Pancreas (tissue), 10 donors: ENCODE measurements around the gene CTU2. TPM values are rescaled to one million over a fixed set of nuclear protein-coding genes. Genes with fewer than 3 reads are reported as not detected.
A peak's percentile ranks its signal among the peaks of the same experiment; 100 is the strongest.

Experiments
- ATAC-seq, 4 donors: fragments of 200-7000 bp; cut with Tn5 transposase; one replicate each; pipeline versions ENCODE4 v1.8.0 to v1.9.1; 2020; ENCODE audit warnings: mild to moderate bottlenecking in 4 of 4, moderate library complexity in 4 of 4
- DNase-seq, 6 donors: peaks; one replicate each; pipeline ENCODE4 v3.0.0-alpha.2; 2020
- FAIRE-seq: peaks from 2 replicates; lab custom pipeline; 2012; peaks lifted over from hg19 to GRCh38; lab: Jason Lieb, UNC
- H3K27ac ChIP-seq, 4 donors: fragments of 200-600 bp; sonication (generic); 1 replicate in 3 of 4; 2 replicates in 1 of 4; pipeline versions ENCODE4 v1.5.0 to v1.8.0; 2020
- H3K27me3 ChIP-seq, 4 donors: fragments of 200-600 bp; one replicate each; pipeline ENCODE4 v1.8.0; 2021
- H3K36me3 ChIP-seq, 3 donors: fragments of 200-600 bp; sonication (generic) in 1 of 3; one replicate each; pipeline versions ENCODE4 v1.5.0 to v1.8.0; 2020 to 2021
- H3K4me1 ChIP-seq, 3 donors: fragments of 200-600 bp; one replicate each; pipeline ENCODE4 v1.8.0; 2021
- H3K4me3 ChIP-seq, 4 donors: fragments of 200-600 bp; sonication (generic) in 2 of 4; one replicate each; pipeline versions ENCODE4 v1.5.0 to v1.8.0; 2020 to 2021
- H3K9me3 ChIP-seq, 4 donors: fragments of 200-600 bp; one replicate each; pipeline ENCODE4 v1.8.0; 2021
- CTCF ChIP-seq, 4 donors: fragments of 200-600 bp; sonication (generic) in 3 of 4; IDR thresholded peaks; one replicate each; pipeline versions ENCODE4 v1.5.0 to v1.8.0; 2021; ENCODE audit warnings: antibody characterized with exemption in 4 of 4
- WGBS, 2 donors: extraction: QIAGEN DNeasy Blood & Tissue Kit; methylation state at CpG; one replicate each; pipeline ENCODE4 v1.1.7; 2013; 5-methylcytosine and 5-hydroxymethylcytosine counted together
- intact Hi-C, 3 donors: fragments of 100-400 bp; cut with DNase I; formaldehyde crosslinking; loops; one replicate each; pipeline versions ENCODE4 v1.11.1 to v1.14.2; 2022
- polyA plus RNA-seq, 2 donors: library from polyadenylated mRNA; stranded (reverse); fragments of 200-250 nt; gene quantifications; one replicate each; pipeline ENCODE4 v1.2.3, GENCODE V29; 2013
- total RNA-seq, 6 donors: library from RNA; stranded (reverse); fragmentation: NEBNext Ultra II Directional in 4 of 6; extraction: Animal tissue kit (Norgen Biotek cat#: 25700) in 4 of 6; gene quantifications; one replicate each; pipeline versions ENCODE4 v1.2.1 to v1.2.4, GENCODE V29; 2021 to 2023
- donor health status: healthy with polysubstance abuse.
- donor health status: DM: no; HTN: no; CAD: no; lungs with moderate emphysema.
- donor health status: DM: no; HTN: no; CAD: no.
- donor health status: control.
- donor health status: control.
- donor health status: Bipolar disorder and iron deficiency.
- donor health status: DM: yes; HTN: yes; CAD: no.
- donor health status: DM: no; HTN: no; CAD: no.
- donor health status: DM: no; HTN: no; CAD: no.
- donor health status: DM: yes; HTN: yes; CAD: no.

Gene CTU2
- total and polyA plus RNA-seq, 8 donors = 8.1 to 21.9 (median 10.6) TPM

GRCh38 chr16:88753602-88754001, 47.3 kb downstream of the CTU2 start:
- no peak for ATAC-seq
- WGBS, 2 donors = 71 to 87% methylated on average over 11 of the region's 11 CpGs

GRCh38 chr16:88754109-88754911, 48.0 kb downstream of the CTU2 start:
- Histone ChIP-seq H3K4me1 (no peaks in the 10 kb centered on the region), H3K9me3 (no peaks in the 10 kb centered on the region), H3K36me3 (no peaks in the 10 kb centered on the region), H3K27me3 (no peaks in the 10 kb centered on the region), H3K4me3 (no peak overlapping the region), H3K27ac (no peak overlapping the region)
- WGBS, 2 donors = 85 to 92% methylated on average over 28 of the region's 28 CpGs
- FAIRE-seq (no peak), DNase-seq (no peak), ATAC-seq (no peak)
- no peak for TF ChIP-seq CTCF (IDR thresholded peaks at IDR 0.05)
- intact Hi-C loops = no loop called here

More at GRCh38 chr16:88753602-88754001, 47.3 kb downstream of the CTU2 start:
- DNase-seq (no peak), FAIRE-seq (no peak)
- TF ChIP-seq CTCF (IDR thresholded peaks at IDR 0.05) = no peak
- Histone ChIP-seq H3K4me1 (no peaks in the 10 kb centered on the region), H3K27ac (no peak overlapping the region), H3K4me3 (no peak overlapping the region), H3K9me3 (no peaks in the 10 kb centered on the region), H3K36me3 (no peaks in the 10 kb centered on the region), H3K27me3 (no peaks in the 10 kb centered on the region)
- intact Hi-C loops = no loop called here

- no peaks in the 10 kb centered on the region for H3K4me1 ChIP-seq
- no peaks in the 10 kb centered on the region for H3K36me3 ChIP-seq
- whole genome bisulfite sequencing, 2 donors = 58 to 73% methylated on average over 42 of the region's 42 CpGs
- peak in 3 of 4 donors; percentile 29 to 63 (median 52) for ATAC-seq
- no peak overlapping the region for H3K27ac ChIP-seq
- intact Hi-C loops = no loop called here
- no peak for DNase-seq
- no peak for TF ChIP-seq CTCF (IDR thresholded peaks at IDR 0.05)
- H3K4me3 ChIP-seq = no peak overlapping the region
- H3K27me3 ChIP-seq = no peaks in the 10 kb centered on the region
- no peaks in the 10 kb centered on the region for H3K9me3 ChIP-seq
- no peak for FAIRE-seq
Observed at GRCh38 chr16:88754912-88755744, 48.8 kb downstream of the CTU2 start.

- 63 to 82% methylated on average over 23 of the region's 23 CpGs for whole genome bisulfite sequencing, 2 donors
- no peaks in the 10 kb centered on the region for H3K4me1 ChIP-seq
- no peaks in the 10 kb centered on the region for H3K27me3 ChIP-seq
- intact Hi-C loops = no loop called here
- ATAC-seq (no peak), DNase-seq (no peak), FAIRE-seq (no peak)
- no peaks in the 10 kb centered on the region for H3K36me3 ChIP-seq
- H3K9me3 ChIP-seq = no peaks in the 10 kb centered on the region
- H3K27ac ChIP-seq = no peak overlapping the region
- H3K4me3 ChIP-seq = no peak overlapping the region
- TF ChIP-seq CTCF (IDR thresholded peaks at IDR 0.05) = no peak
Observed at GRCh38 chr16:88755745-88756443, 49.6 kb downstream of the CTU2 start.
